IPS-20b (cell line): ENCODE data around the gene BBX.

Experiments used
- H3K27ac ChIP-seq: one replicate; pipeline ENCODE4 v1.5.1; 2013; ENCODE audit warnings: low read length
- H3K27me3 ChIP-seq: 2 replicates; pipeline ENCODE4 v1.6.1; 2013; ENCODE audit warnings: mild to moderate bottlenecking, low read length, inconsistent platforms; ENCODE audit not compliant: insufficient read depth
- H3K36me3 ChIP-seq: 2 replicates; pipeline ENCODE4 v1.6.1; 2013; ENCODE audit warnings: low read depth, mild to moderate bottlenecking, inconsistent platforms, low read length, moderate library complexity; ENCODE audit not compliant: insufficient read depth
- H3K4me1 ChIP-seq: 2 replicates; pipeline ENCODE4 v1.6.1; 2013; ENCODE audit warnings: mild to moderate bottlenecking, control low read depth, inconsistent platforms, low read length, moderate library complexity; ENCODE audit not compliant: insufficient read depth
- H3K4me3 ChIP-seq: 2 replicates; pipeline ENCODE4 v1.5.1; 2013; ENCODE audit warnings: mild to moderate bottlenecking, low read length, inconsistent platforms
- H3K9ac ChIP-seq: 2 replicates; pipeline ENCODE4 v1.6.1; 2013; ENCODE audit warnings: low read depth, mild to moderate bottlenecking, inconsistent platforms, low read length, moderate library complexity
- H3K9me3 ChIP-seq: 2 replicates; pipeline ENCODE4 v1.6.1; 2013; ENCODE audit warnings: mild to moderate bottlenecking, low read depth, low read length, inconsistent platforms; ENCODE audit not compliant: insufficient read depth

BBX gene

GRCh38 chr3:107675233-107675900, 152.6 kb downstream of the BBX start:
- Histone ChIP-seq H3K27ac (no peak overlapping the region), H3K9me3 (no peaks in the 10 kb centered on the region), H3K4me3 (no peak overlapping the region), H3K4me1 (no peaks in the 10 kb centered on the region), H3K9ac (no peak overlapping the region), H3K27me3 (no peaks in the 10 kb centered on the region), H3K36me3 (no peaks in the 10 kb centered on the region)

DNA sequence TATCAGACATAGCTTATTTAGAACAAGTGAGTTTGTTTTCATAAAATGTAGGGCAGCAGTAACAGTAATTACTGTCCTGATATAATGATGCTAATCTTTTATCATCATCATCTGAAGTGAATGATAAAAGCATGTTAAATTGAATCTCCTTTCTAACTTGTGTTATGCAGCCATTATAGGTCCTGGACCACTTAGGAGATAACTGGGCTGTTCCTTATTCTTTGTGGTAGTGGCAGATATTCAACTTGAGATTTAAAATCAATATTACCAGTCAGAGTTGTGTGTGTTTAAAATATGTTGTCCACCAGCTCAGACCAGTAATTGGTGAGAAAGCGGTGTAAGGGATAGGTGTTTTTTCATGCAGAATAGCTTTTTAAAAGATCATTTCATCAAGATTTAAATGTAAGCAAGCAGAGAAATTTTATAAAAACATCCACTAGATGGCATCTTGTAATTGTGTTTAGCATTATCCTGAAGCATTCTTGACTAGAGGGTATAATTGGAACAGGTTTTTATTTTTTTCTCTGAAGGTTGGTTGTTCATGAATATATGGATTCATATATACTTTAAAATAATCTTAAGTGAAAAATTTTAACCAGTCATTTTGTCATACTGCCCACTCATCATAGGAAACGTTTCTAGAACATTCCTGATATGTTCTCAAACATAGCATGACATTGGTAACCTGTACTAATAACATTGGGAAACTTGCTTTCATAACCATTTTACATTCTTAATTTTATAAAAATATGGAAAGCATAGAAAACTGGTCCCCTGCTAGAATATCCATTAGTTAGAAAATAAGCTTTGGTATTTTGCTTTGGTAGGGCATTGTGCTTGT, 153.9 kb downstream of the BBX start:
- no peaks in the 10 kb centered on the region for H3K4me1 ChIP-seq
- no peak overlapping the region for H3K27ac ChIP-seq
- H3K27me3 ChIP-seq, result no peaks in the 10 kb centered on the region
- no peaks in the 10 kb centered on the region for H3K36me3 ChIP-seq
- H3K9me3 ChIP-seq, result no peaks in the 10 kb centered on the region
- no peak overlapping the region for H3K9ac ChIP-seq
- no peak overlapping the region for H3K4me3 ChIP-seq

- no peaks in the 10 kb centered on the region for H3K36me3 ChIP-seq
- peaks cover 15% of the 10 kb centered on the region for H3K4me1 ChIP-seq
- H3K9ac ChIP-seq, result no peak overlapping the region
- H3K27me3 ChIP-seq, result no peaks in the 10 kb centered on the region
- H3K9me3 ChIP-seq, result no peaks in the 10 kb centered on the region
- H3K4me3 ChIP-seq, result no peak overlapping the region
- no peak overlapping the region for H3K27ac ChIP-seq
These were observed 157.2 kb downstream of the BBX start for GRCh38 chr3:107679921-107680320.

- H3K27ac ChIP-seq, result no peak overlapping the region
- no peak overlapping the region for H3K4me3 ChIP-seq
- H3K9me3 ChIP-seq, result no peaks in the 10 kb centered on the region
- H3K27me3 ChIP-seq, result no peaks in the 10 kb centered on the region
- H3K9ac ChIP-seq, result no peak overlapping the region
- H3K4me1 ChIP-seq, result peaks cover 22% of the 10 kb centered on the region
- no peaks in the 10 kb centered on the region for H3K36me3 ChIP-seq
These were observed 157.9 kb downstream of the BBX start for GRCh38 chr3:107680698-107681097.

DNA sequence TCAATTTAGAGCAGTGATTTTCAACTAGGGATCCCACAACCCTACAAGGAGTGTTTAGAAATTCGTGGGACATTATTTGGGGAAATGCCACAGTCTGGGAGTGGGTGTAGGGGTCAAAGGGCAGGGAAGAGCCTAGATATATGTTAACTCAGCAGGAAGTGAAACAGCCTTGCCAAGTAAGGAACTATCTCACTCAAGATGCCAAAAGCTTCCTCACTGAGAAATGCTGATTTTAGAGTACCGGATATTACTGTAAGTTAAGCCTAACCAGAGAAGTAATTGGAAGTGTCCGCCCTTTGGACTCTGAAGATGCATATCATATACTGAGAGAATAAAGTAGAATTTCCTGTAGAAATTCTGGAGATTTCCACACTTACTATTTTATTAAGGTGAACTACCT, 158.6 kb downstream of the BBX start:
- Histone ChIP-seq H3K9me3 (no peaks in the 10 kb centered on the region), H3K4me3 (no peak overlapping the region), H3K9ac (no peak overlapping the region), H3K4me1 (peaks cover 22% of the 10 kb centered on the region), H3K36me3 (no peaks in the 10 kb centered on the region), H3K27me3 (no peaks in the 10 kb centered on the region), H3K27ac (no peak overlapping the region)

DNA sequence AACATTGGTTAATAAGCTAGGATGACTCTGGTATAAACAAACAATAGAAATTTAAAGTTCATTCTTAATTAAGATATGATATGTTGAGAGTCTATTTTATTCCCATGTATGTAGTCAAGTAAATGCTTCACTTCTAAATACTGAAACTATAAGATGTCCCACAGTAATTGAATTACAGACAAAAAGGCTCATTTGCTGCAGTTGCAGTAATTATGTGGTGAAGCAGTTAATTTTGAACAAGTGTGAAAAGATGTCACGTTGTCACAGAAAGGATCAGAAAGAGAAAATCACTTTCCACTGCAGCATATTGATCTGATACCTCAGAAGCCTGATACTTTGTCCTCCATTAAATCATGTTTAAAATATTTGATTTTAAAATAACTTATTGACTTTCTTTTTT, 159.8 kb downstream of the BBX start:
- Histone ChIP-seq H3K27ac (no peak overlapping the region), H3K9me3 (no peaks in the 10 kb centered on the region), H3K4me1 (peaks cover 22% of the 10 kb centered on the region), H3K4me3 (no peak overlapping the region), H3K9ac (no peak overlapping the region), H3K27me3 (no peaks in the 10 kb centered on the region), H3K36me3 (no peaks in the 10 kb centered on the region)

GRCh38 chr3:107683447-107683846, 160.7 kb downstream of the BBX start:
- H3K27ac ChIP-seq, result no peak overlapping the region

DNA sequence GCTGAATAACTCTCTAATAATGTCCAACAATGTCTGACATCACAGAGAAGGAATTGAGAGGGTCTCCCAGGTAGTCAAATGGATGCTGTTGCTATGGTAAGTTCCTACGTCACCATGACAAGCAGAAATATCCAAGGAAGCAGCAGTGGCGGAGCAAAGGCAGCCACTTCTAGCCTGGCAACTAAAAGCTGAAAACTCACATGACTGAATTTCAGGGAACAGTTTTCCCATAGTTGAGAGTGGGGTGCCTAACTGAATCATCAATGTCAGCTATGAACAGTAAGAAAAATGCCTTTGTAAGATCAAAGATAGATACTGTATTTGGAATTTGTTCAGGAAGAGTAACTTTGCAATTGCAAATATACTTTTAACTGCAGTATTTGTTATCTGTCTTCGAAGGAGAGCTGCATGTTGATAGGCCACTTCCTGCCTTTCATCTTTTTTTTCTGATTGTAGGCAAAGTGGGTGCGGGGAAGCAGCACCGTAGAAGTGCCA, 161.7 kb downstream of the BBX start:
- Histone ChIP-seq H3K27me3 (no peaks in the 10 kb centered on the region), H3K9ac (no peak overlapping the region), H3K9me3 (no peaks in the 10 kb centered on the region), H3K36me3 (no peaks in the 10 kb centered on the region), H3K4me3 (no peak overlapping the region), H3K27ac (no peak overlapping the region), H3K4me1 (peaks cover 22% of the 10 kb centered on the region)

More at GRCh38 chr3:107683447-107683846, 160.7 kb downstream of the BBX start:
- no peak overlapping the region for H3K9ac ChIP-seq
- H3K4me1 ChIP-seq, result peaks cover 22% of the 10 kb centered on the region
- H3K4me3 ChIP-seq, result no peak overlapping the region
- no peaks in the 10 kb centered on the region for H3K9me3 ChIP-seq
- H3K36me3 ChIP-seq, result no peaks in the 10 kb centered on the region
- H3K27me3 ChIP-seq, result no peaks in the 10 kb centered on the region

DNA sequence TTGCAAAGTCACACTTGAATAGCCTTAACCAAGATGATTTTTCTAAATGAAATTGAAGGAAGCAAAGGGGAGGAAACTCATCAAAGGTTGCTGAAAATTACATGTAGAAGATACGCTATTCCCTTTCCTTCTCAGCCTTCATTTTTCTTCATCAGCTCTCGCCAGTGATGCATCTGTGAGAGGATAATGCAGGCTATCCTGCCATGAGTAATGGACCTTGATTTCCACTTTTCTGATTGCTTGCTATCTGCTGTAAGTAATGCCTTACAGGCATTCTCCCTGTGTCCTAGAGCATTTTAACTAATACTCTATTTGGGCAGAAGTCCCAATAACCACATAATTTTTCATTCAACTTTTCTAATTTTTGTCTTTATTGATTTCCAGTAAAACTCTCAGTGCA, 162.6 kb downstream of the BBX start:
- Histone ChIP-seq H3K36me3 (no peaks in the 10 kb centered on the region), H3K9ac (no peak overlapping the region), H3K4me1 (peaks cover 22% of the 10 kb centered on the region), H3K9me3 (no peaks in the 10 kb centered on the region), H3K27ac (no peak overlapping the region), H3K4me3 (no peak overlapping the region), H3K27me3 (no peaks in the 10 kb centered on the region)

DNA sequence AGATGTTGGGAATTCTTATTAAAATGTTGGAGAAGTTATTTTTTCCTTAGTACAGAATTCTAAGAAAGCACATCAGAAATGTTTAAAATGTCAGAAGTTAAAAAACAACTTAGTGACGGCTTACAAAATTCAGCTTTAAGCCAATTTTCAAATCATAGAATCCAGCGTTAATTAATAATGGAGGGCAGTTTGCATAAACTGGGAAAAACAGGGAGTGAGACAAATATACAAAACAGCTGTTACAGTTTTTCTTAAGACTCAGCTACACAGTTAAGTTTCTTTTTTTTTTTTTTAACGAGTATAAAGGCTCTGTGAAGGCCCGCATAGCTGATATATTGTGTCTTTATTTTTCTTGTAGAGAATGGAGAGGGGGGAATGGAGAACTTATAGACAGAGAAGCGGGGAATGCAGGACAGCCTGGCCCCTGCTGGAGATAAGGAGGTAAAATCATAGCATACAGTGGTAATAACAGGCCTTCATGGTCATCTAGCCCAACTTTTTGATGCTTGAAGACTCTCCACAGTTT, 164.4 kb downstream of the BBX start:
- Histone ChIP-seq H3K9ac (no peak overlapping the region), H3K9me3 (no peaks in the 10 kb centered on the region), H3K4me3 (no peak overlapping the region), H3K27ac (no peak overlapping the region), H3K4me1 (peaks cover 22% of the 10 kb centered on the region), H3K36me3 (no peaks in the 10 kb centered on the region), H3K27me3 (no peaks in the 10 kb centered on the region)

DNA sequence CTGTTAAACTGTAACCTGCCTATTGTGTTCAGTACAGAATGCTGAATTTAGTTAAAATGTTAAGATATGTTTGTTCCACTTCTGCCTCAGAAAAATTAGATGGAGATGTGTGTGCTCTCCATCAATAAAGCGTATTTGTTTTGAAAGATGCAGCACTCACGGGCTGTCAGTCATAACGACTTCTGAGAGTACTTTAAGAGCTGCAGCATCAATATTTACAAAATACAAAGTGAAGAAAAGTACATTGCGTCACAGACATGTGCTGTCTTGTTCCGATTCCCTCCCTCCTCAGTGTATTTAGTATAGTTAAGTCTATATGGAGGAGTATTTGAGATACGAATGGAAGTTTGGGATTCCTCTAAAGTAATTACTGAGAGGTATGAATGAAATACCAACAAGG, 166.6 kb downstream of the BBX start:
- no peak overlapping the region for H3K27ac ChIP-seq
- no peak overlapping the region for H3K4me3 ChIP-seq
- no peaks in the 10 kb centered on the region for H3K27me3 ChIP-seq
- H3K9me3 ChIP-seq, result no peaks in the 10 kb centered on the region
- H3K4me1 ChIP-seq, result peaks cover 12% of the 10 kb centered on the region
- H3K36me3 ChIP-seq, result no peaks in the 10 kb centered on the region
- no peak overlapping the region for H3K9ac ChIP-seq
